SIG-M5 treated with dmso at 0.1 percent for 504 hours (cell line): Measurements from ENCODE around the gene APOB.

Experiments
- DNase-seq: peaks from one replicate; lab custom pipeline; 2025; ENCODE audit not compliant: unreplicated experiment; lab: John Stamatoyannopoulos, UW

The APOB gene

GRCh38 chr2:21020031-21020667 is 23.7 kb downstream of the APOB start:
- no peak for DNase-seq

GRCh38 chr2:21019678-21020021 is 24.2 kb downstream of the APOB start:
- no peak for DNase-seq

GRCh38 chr2:21019000-21019677 is 24.7 kb downstream of the APOB start:
- no peak for DNase-seq

- DNase-seq = no peak
Measured at GRCh38 chr2:21018290-21018689, 25.6 kb downstream of the APOB start.

GRCh38 chr2:21017748-21018276 is 26.1 kb downstream of the APOB start:
- DNase-seq = no peak

- DNase-seq = no peak
Measured at GRCh38 chr2:21015281-21015645, 28.6 kb downstream of the APOB start.

GRCh38 chr2:21014364-21015280 is 29.3 kb downstream of the APOB start:
- no peak for DNase-seq

GRCh38 chr2:21013043-21013816 is 30.6 kb downstream of the APOB start:
- DNase-seq = no peak

GRCh38 chr2:21012557-21012937 is 31.3 kb downstream of the APOB start:
- no peak for DNase-seq

GRCh38 chr2:21011876-21012556 is 31.9 kb downstream of the APOB start:
- DNase-seq = no peak

- DNase-seq = no peak
Measured at GRCh38 chr2:21011453-21011852, 32.4 kb downstream of the APOB start.

GRCh38 chr2:21010813-21011439 is 32.9 kb downstream of the APOB start:
- no peak for DNase-seq

- no peak for DNase-seq
Measured at GRCh38 chr2:21009662-21010225, 34.1 kb downstream of the APOB start.

- DNase-seq = no peak
Measured at GRCh38 chr2:21008790-21009661, 34.8 kb downstream of the APOB start.

GRCh38 chr2:21008014-21008789 is 35.7 kb downstream of the APOB start:
- no peak for DNase-seq

GRCh38 chr2:21007129-21008013 is 36.5 kb downstream of the APOB start:
- DNase-seq = no peak
